ENCODE measurements around the gene PCYOX1L.

The PCYOX1L gene

DNA sequence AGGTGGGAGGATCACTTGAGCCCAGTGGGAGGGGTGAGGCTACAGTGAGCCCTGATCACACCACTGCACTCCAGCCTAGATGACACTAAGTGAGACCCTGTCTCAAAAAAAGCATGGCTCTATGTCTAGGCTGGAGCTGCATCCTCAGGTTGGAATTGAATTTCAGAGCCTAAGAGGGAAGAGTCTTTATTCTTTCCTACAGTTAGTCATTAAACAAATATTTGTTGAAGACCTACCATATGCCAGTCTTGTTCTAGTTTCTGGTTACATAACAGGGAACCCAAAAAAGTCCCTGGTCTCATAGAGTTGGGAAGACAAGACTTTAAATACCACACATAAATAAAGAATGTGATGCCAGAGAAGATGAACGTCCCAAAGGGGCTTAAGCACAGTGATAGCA is 19.5 kb upstream of the PCYOX1L start:
- no peak for DNase-seq

DNA sequence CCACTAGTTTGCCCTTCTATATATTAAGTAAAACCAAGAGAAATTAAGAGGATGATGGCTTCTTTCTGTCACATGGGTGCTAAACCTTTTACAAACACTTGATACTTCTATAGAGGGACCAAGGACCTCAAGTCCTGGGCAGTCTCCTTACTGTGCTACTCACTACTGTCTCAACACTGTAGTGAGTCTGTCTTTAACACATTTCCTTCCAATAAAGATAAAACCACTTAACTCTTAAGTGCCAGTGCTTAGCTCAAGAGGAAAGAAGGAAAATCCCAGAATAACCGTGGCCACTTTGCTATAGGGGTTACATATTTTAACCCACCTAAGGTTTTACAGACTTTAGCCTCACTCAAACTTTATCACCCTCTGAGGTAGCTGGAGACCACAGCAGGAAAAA is 16.9 kb upstream of the PCYOX1L start:
- DNase-seq = no peak

DNA sequence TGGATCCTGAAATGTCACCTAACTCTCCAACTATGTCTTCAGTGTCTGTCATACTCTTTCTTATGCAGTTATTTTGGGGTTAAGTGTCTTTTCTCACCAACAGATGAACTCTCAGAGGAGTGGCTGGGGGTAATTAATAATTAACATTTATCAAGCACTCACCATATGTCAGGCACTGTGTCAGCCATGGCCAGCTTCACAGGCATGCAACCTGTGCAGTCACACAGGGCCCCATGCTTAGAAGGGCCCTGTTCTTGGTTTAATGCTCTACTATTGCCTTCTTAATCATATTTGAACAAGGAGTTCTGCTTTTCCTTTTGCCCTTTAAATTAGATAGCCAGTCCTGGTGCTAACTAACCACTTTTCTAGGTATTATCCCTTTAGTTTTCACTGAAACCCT is 16.0 kb upstream of the PCYOX1L start:
- no peak for DNase-seq

DNA sequence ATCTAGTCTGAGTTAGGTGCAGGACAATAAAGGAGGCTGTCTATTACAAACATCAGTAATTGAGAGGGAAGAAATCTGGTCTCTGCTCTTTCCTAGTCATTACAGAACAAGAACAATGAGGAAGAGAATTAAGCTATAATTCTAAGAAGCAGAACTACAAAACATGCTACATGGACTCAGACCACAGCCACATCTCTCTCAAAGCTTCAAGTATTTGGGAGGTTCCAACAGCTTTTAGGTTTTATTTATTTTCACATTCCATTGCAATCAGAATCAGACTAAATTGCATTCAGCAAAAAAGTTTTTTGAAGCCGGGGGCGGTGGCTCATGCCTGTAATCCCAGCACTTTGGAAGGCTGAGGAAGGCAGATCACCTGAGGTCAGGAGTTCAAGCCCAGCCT is 13.7 kb upstream of the PCYOX1L start:
- no peak for DNase-seq

DNA sequence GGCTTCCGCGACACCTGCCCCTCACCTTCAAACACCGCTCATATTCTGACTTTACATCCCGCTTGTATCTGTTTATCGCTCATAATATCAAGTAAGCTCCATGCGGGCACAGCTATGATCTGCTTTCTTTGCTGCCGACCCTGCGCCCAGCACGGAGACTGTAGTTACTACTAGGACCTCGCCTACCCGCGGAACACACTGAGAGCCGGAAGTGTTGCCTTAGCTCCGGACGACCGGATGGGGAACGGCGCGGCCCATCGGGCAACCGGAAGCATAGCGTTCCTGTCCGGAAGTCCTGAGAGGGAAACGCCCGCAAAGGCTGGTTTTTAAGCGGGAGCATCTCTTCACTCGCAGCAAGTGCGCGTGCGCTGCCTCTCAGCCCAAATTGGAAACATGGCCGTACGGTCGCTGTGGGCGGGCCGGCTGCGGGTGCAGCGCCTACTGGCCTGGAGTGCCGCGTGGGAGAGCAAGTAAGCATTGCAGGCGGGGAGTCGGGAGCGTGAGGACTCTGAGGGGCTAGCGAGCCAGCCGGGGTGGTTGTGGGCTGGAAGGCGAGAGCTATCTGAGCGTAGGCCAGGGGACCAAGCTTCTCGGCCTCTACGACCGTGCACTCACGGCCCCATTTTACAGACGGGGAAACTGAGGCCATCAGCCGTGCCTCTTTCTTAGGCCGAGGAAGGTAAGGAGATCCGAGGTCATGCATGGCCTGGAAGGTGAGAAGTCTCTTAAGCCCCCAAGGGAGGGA is 12.5 kb upstream of the PCYOX1L start, which contains the start of gene GRPEL2:
TSS of gene GRPEL2 (plus strand) at position 353 of the 745 bp plus-strand sequence. CDS start at position 394, 41 bp downstream.
- peak; percentile 97 to 98 for DNase-seq

DNA sequence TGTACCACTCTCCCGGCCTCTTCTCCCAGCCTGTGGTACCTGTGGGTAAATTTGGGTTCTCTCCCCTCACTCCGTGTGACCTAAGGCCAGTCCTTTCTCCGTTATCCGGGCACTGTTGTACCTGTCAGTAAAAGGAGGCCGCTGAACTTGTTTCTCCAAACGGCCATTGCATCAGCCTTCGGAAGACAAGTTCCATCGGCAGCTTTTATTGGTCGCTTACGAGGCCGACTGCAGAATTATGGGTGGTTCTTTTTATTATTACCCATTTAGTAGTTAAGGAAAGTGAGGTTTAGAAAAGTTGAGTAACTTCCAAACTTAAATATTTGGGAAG is 12.0 kb upstream of the PCYOX1L start:
- no peak for DNase-seq

DNA sequence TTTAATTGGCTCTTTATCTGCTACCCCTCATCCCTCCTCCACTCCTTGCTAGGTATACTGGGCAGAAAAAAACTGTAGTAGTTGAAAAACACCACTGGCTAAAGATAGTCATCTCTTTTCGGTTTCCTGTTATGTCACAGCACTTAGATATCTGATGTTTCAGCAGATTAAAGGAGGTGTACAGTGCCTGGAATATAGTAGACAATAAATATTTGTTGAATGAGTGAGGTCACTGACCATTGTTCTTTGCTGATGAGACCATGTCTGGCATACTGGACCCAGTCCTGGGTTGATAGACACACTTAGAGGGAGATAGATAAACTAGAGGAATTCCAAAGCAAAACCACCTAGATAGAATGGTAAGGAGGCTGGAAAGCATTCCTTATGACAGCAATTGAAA is 9.3 kb upstream of the PCYOX1L start:
- DNase-seq = no peak

DNA sequence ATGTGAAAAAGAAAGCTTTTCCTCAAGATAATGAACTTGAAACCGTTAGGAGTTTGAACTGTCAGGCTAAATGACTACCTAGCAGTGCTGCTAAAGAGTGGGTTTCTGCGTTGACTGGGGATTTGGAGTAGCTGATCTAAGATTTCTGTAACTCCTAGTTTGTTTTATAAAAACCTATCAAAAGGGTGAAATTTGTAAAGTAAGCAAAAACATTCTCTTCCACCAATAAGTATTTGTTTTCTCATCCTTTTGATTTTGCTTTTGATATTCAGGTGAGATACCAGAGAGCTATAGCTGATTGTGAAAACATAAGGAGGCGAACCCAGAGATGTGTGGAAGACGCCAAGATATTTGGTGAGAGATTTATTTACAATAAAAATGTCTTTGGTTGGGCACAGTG is 8.5 kb upstream of the PCYOX1L start:
- no peak for DNase-seq

DNA sequence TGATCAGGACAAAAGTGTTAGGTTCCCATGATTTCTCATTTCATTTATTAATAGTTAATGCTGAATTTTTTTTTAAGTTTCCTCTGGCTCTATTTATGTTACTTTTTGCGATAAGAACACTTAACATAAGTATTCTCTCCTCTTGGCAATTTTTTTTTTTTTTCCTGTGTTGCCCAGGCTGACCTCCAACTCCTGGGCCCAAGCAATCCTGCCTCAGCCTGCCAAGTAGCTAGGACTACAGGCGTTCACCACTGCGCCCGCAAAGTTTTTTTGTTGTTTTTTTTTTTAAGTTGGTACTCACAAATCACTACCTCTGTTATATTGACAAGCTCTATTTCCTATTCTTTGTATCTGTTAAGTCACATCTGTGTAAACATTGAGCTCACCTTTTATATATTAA is 5.7 kb upstream of the PCYOX1L start:
- DNase-seq = no peak

DNA sequence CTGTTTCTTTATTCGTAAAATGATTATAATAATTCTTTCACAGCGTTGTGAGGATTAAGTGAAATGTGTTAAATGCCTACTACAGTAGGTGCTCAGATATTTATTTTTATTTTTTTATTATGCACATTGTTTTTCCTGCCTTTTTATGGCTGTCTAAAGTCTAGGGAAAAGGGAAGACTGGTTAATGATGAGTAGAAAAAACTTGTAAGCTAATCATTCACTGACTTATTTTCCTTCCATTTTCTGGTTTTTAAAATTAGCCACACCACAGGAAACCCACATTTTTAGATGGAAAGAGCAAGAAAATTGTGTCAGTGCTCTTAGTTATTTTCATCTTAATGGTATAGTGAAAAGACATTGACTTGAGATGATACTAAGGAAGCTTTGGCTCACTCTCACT is 3.9 kb upstream of the PCYOX1L start:
- DNase-seq = no peak

DNA sequence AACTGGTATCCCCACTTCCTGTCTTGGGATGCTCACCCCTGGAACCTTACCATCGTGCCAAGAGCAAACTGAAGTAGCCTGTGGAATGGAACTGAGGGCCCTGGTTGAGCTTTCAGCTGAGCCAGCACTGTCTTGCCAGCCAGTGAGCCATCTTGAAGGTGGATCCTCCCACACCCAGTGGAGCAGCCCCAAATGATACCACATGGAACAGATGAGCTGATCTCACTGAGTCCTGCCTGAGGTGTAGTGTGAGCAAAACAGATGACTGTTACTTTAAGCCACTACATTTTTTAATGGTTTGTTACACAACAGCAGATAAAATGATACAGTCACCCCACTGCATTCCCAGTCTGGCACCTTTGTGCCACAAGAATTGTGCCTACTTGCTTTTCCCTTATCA is 2.2 kb upstream of the PCYOX1L start:
- DNase-seq = no peak

DNA sequence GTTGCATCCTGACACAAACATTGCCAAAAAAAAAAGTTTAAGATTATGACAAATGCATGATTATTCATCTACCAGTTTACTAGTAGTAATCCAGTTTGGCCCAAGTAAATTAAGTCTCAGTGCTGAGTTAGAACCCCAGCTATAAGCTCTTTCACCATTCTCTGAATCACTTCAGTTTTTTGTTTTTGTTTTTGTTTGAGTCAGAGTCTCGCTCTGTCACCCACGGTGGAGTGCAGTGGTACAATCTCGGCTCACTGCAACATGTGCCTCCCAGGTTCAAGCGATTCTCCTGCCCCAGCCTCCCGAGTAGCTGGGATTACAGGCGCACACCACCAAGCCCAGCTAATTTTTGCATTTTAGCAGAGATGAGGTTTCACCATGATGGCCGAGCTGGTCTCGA is 1.5 kb upstream of the PCYOX1L start:
- no peak for DNase-seq

DNA sequence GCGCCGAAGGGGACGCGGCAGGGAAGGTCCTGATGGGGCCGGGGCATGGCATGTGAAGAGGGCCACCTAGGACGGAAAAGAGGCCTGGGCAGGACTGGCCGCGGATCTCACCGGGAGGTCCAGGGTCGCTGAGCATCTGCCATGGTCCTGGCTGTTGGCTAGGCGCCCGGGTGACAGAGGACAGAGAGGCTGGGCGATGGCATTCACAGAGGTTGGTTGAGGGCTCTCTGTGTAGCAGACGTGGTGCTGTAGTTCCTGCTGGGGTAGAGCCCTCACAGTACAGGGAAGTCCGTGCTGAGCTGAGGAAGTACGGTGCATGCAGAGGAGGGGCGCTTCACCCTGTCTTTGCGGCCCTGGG is 427 bp downstream of the PCYOX1L start:
- peak; percentile 67 to 78 for DNase-seq

DNA sequence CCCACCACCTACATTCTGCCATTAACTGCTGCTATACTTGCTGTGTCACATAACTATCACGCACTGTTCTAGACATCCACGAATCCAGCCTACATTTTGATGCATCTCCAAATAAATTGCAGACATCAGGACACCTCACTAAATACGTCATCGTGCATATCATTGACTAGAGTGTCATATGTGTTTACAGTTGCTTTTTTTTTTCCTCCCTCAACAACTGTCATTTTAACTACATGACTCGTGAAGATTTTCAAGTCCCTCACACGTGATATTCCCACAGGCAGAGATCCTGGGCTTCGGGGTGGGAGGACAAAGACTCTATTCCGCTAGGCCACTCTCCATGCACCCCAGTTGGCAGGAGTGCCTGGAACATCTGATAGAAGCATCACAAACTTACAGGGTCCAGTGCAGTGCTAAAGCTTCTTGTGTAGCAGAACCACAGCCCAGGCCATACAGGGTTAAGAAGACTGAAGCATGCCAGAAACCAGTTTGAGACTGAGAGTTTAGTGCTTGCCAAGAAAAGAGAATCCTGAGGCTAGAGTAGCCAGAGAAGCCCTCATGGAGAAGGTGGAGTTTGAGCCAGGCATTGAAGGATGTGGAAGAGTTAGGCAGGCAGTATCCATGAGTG is 1.1 kb downstream of the PCYOX1L start:
- DNase-seq = no peak

DNA sequence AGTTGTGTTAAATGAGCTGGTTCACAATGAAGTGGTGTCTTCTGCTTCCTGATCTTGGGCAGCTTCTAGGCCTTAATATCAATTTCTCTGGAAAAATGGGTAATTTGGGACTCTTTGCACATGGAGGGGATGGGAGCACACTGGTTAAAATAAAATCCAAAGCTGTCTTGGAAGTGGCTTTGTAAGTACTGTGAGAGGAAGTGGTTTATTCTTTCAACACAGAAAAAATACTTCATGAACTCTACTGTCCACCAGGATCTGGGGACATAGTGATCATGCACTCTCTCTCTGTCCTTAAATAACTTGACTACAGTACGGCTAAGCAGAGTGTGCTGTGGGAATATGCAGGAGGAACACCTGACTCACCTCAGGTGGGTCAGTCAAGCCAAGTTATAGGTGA is 2.4 kb downstream of the PCYOX1L start:
- DNase-seq = peak; percentile 30 to 46

DNA sequence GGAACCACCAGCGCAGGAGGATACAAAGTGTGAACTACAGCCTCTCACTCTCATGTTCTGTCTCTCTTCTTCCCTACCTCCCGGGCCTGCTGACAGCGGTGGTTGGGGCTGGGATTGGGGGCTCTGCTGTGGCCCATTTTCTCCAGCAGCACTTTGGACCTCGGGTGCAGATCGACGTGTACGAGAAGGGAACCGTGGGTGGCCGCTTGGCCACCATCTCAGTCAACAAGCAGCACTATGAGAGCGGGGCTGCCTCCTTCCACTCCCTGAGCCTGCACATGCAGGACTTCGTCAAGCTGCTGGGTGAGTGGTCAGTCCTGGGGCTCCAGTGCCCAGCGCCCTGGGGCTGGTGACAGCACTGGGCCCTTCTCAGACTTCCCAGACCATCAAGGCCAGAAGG is 4.7 kb downstream of the PCYOX1L start:
- DNase-seq = no peak

DNA sequence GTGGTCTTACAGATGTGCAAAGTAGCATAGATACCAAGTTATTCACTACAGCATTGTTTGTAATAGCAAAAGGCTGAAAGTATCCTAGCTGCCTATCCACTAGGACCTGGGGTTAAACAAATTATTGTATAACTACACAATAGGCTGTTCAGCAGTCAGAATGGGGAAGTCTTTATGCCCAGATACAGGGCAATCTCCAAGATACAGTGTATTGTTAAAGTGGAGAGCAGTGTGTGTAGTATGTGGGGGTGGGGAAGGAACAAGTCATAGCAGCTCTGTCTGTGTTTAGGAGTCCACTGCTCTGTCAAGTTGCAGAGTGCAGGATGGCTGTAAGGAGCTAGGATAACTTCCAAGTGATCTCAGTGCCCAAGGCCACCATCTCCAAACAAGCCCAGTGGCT is 5.5 kb downstream of the PCYOX1L start:
- peak; percentile 64 for DNase-seq

DNA sequence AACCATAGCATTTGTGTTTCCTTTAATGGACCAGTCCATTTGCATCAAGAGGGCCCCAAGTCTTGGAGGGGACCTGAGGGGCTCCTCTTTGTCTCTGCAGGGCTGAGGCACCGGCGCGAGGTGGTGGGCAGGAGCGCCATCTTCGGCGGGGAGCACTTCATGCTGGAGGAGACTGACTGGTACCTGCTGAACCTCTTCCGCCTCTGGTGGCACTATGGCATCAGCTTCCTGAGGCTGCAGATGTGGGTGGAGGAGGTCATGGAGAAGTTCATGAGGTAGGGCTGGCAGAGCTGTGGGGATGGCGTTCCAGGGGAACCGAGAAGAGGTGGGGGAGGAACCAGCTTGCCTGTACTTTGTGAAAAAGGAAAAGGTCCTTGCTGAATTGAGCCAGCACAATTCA is 6.1 kb downstream of the PCYOX1L start:
- DNase-seq = no peak

DNA sequence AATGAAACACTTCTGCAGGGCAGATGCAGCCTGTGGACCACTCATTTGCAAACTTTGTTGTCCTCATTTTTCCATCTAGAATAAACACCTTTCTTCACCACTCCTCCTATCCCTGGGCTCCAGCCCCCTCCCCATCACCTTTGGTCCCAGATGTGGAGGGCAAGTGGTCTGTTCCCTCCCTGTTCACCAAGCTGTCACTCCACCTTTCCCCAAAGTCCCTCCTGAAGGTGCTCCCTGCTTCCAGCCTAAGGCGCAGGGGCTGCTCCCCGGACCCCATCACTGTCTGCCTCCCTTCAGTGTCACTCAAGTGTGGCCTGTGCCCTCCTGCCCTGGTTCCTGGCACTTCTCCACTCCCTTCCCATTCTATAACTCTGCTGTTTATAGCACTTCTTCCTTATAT is 6.9 kb downstream of the PCYOX1L start:
- no peak for DNase-seq

DNA sequence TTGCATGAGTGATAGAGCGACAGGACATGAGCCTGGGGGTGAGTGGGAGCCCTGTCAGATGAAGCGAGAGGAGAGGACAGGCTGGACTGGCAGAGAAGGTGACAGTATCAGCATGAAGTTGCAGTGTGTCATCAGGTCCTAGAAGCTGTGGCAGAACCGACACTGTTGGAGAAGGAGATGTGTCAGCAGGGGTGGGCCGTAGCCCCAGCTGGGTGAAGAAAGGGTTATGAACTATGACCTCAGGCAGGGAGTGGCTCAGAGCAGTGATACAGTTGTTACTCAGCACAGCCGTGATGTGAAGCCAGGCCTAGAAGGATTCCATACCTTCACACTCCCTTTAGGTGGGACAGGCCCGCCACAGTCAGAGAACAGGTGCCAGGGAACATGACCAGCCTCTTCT is 7.6 kb downstream of the PCYOX1L start:
- no peak for DNase-seq

DNA sequence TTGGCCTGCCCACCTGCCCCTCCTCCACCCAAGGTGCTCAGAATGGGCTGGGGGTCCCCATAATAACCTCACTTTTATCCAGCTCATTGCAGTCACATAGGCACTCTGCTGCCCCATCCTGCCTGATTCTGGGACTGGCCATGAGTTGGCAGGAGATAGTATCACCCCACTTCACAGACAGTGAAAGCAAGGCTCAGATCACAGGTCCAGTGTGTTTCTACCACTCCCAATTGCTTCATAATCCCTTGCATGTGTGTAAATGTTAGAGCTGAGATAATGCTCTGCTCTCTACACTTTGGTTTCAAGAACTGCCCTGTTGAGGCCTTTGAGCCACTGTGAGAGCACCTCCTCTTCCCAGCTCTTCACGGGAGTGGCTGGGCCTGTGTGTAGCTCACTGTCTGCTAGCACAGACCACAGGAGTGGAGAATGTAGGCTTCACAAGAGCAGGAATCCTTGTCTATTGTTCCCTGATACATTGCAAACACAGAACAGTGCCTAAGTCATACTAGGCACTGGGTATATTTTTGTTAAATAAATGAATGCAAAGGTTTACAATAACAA is 8.4 kb downstream of the PCYOX1L start:
- DNase-seq = no peak

DNA sequence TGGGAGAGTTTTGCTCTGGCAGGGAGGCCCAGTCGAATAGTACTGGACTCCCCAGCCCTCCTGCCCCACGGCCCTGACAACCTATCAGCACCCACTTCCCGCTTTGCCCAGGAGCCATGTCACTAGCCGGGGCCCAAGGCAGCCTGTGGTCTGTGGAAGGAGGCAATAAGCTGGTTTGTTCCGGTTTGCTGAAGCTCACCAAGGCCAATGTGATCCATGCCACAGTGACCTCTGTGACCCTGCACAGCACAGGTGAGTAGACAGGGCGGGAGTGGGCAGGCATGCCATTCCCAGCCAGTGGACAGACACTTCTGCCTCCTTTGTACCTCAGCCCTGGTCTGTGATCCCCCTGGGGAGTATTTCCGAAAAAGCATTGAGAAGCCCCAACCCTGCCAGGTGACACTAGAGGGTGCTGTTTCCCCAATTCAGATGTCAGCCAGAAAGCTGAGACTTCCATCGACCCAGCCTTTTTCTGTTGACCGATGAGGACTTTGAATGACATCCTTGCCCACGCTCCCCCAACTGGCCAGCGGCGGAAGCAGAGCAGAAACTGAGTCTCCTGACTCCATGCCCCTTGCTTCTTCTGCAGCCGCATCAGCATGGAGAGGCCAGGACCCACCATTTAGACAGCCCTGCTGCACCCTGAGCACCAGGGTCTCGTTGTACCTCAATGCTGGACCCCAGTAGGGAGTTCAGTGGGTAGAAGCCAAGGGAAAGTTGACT is 9.6 kb downstream of the PCYOX1L start:
- peak; percentile 74 to 76 for DNase-seq

DNA sequence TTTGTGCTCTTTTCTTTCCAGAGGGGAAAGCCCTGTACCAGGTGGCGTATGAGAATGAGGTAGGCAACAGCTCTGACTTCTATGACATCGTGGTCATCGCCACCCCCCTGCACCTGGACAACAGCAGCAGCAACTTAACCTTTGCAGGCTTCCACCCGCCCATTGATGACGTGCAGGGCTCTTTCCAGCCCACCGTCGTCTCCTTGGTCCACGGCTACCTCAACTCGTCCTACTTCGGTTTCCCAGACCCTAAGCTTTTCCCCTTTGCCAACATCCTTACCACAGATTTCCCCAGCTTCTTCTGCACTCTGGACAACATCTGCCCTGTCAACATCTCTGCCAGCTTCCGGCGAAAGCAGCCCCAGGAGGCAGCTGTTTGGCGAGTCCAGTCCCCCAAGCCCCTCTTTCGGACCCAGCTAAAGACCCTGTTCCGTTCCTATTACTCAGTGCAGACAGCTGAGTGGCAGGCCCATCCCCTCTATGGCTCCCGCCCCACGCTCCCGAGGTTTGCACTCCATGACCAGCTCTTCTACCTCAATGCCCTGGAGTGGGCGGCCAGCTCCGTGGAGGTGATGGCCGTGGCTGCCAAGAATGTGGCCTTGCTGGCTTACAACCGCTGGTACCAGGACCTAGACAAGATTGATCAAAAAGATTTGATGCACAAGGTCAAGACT is 10.3 kb downstream of the PCYOX1L start:
- DNase-seq = no peak

DNA sequence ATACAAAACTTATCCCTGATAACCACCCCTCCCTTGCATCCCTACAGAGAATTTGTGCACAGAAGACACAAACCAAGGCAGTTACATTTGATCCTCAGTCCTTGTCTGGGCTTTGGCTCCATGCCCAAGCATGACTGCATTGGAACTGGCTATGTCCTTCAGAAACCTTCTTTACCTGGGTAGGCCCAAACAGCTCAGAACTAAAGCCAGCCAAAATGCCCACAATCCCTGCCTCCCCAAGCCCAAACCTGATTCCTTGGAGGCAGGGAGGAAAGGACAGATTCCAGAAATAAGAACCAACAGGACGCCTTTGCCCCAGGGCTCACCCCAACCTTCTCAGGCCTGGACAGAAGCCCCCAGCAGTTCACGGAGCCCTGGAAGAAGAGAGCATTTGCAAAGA is 13.0 kb downstream of the PCYOX1L start:
- DNase-seq = no peak

Data from Kasumi-1 (cell line).